ENCODE data around the gene RIMBP2.

The RIMBP2 gene

GRCh38 chr12:130650131-130650530 is 66.0 kb downstream of the RIMBP2 start:
- no peak for TF ChIP-seq HOXA7 (CRISPR knock-in tag; IDR thresholded peaks at IDR 0.05; ENCODE audit: borderline replicate concordance)
- no peak for TF ChIP-seq HOXD13 (CRISPR knock-in tag; IDR thresholded peaks at IDR 0.05; ENCODE audit: borderline replicate concordance)
- no peak for TF ChIP-seq OVOL3 (tag by site-specific recombination; IDR thresholded peaks at IDR 0.05)
- TF ChIP-seq RBAK (tag by site-specific recombination; IDR thresholded peaks at IDR 0.05) = no peak
- H3K36me3 ChIP-seq (ENCODE audit: control insufficient read depth in 2 of 2, insufficient read depth in 1 of 2, low read length in 2 of 2) = no peaks in the 10 kb centered on the region
- ChIA-PET CTCF (no interaction called here), POLR2A (no interaction called here)
- H3K27ac ChIP-seq (ENCODE audit: extremely low read depth, low read depth, low read length) = no peak overlapping the region
- no peak overlapping the region for H3K4me3 ChIP-seq (ENCODE audit: low read depth, low read length)
- H3K9me3 ChIP-seq (ENCODE audit: control insufficient read depth, insufficient read depth, low read depth, low read length) = no peaks in the 10 kb centered on the region
- H3K4me1 ChIP-seq (ENCODE audit: control insufficient read depth, insufficient read depth, low read length) = no peaks in the 10 kb centered on the region

GRCh38 chr12:130649101-130650045 is 66.7 kb downstream of the RIMBP2 start:
- no peaks in the 10 kb centered on the region for H3K9me3 ChIP-seq (ENCODE audit: control insufficient read depth, insufficient read depth, low read depth, low read length)
- POLR2A ChIA-PET = no interaction called here

GRCh38 chr12:130647814-130648213 is 68.3 kb downstream of the RIMBP2 start:
- ChIA-PET CTCF (no interaction called here), POLR2A (no interaction called here)
- Histone ChIP-seq H3K4me3 (ENCODE audit: low read depth, low read length) (no peak overlapping the region), H3K27ac (ENCODE audit: extremely low read depth, low read depth, low read length) (no peak overlapping the region), H3K36me3 (ENCODE audit: control insufficient read depth in 2 of 2, insufficient read depth in 1 of 2, low read length in 2 of 2) (no peaks in the 10 kb centered on the region), H3K4me1 (ENCODE audit: control insufficient read depth, insufficient read depth, low read length) (no peaks in the 10 kb centered on the region), H3K9me3 (ENCODE audit: control insufficient read depth, insufficient read depth, low read depth, low read length) (no peaks in the 10 kb centered on the region)
- TF ChIP-seq ZNF530 (tag by site-specific recombination; IDR thresholded peaks at IDR 0.05; ENCODE audit: low read depth) (no peak), ZNF658 (tag by site-specific recombination; IDR thresholded peaks at IDR 0.05) (no peak), ZNF184 (tag by site-specific recombination; IDR thresholded peaks at IDR 0.05) (no peak), SALL2 (tag by site-specific recombination; IDR thresholded peaks at IDR 0.05; ENCODE audit: borderline replicate concordance) (no peak), CTCF (tag by site-specific recombination; IDR thresholded peaks at IDR 0.05) (no peak), ZNF366 (tag by site-specific recombination; conservative IDR thresholded peaks at IDR 0.05) (no peak), PRDM4 (tag by site-specific recombination; IDR thresholded peaks at IDR 0.05) (no peak), ZNF16 (tag by site-specific recombination; IDR thresholded peaks at IDR 0.05; ENCODE audit: low read depth) (no peak), ZFP3 (tag by site-specific recombination; IDR thresholded peaks at IDR 0.05; ENCODE audit: low read depth) (no peak), ZNF629 (tag by site-specific recombination; IDR thresholded peaks at IDR 0.05) (no peak), ZNF132 (tag by site-specific recombination; IDR thresholded peaks at IDR 0.05; ENCODE audit: borderline replicate concordance) (no peak)

More at GRCh38 chr12:130649101-130650045, 66.7 kb downstream of the RIMBP2 start:
- Histone ChIP-seq H3K27ac (ENCODE audit: extremely low read depth, low read depth, low read length) (no peak overlapping the region), H3K4me3 (ENCODE audit: low read depth, low read length) (no peak overlapping the region), H3K36me3 (ENCODE audit: control insufficient read depth in 2 of 2, insufficient read depth in 1 of 2, low read length in 2 of 2) (no peaks in the 10 kb centered on the region), H3K4me1 (ENCODE audit: control insufficient read depth, insufficient read depth, low read length) (no peaks in the 10 kb centered on the region)
- CTCF ChIA-PET = no interaction called here
- no peak for TF ChIP-seq ZNF366 (tag by site-specific recombination; conservative IDR thresholded peaks at IDR 0.05)
- no peak for TF ChIP-seq ZBTB17 (tag by site-specific recombination; IDR thresholded peaks at IDR 0.05)
- TF ChIP-seq MYNN (tag by site-specific recombination; IDR thresholded peaks at IDR 0.05; ENCODE audit: borderline replicate concordance) = no peak
- TF ChIP-seq EGR2 (tag by site-specific recombination; IDR thresholded peaks at IDR 0.05; ENCODE audit: low read depth) = no peak
- no peak for TF ChIP-seq ZNF664 (tag by site-specific recombination; IDR thresholded peaks at IDR 0.05)
- TF ChIP-seq REPIN1 (tag by site-specific recombination; IDR thresholded peaks at IDR 0.05; ENCODE audit: low read depth) = no peak
- no peak for TF ChIP-seq ZNF549 (tag by site-specific recombination; IDR thresholded peaks at IDR 0.05)
- TF ChIP-seq PRDM10 (tag by site-specific recombination; IDR thresholded peaks at IDR 0.05) = no peak
- no peak for TF ChIP-seq ZNF558 (tag by site-specific recombination; IDR thresholded peaks at IDR 0.05)
- TF ChIP-seq ZNF140 (tag by site-specific recombination; IDR thresholded peaks at IDR 0.05) = no peak
- no peak for TF ChIP-seq ZNF155 (tag by site-specific recombination; IDR thresholded peaks at IDR 0.05)

All from HEK293 (cell line).